LNCAP (cell line): ENCODE results near the gene NRG2.

Source experiments
- TF ChIP-seq, protein P1 (sequence below): fragments of 450-650 bp; IDR thresholded peaks from 2 replicates; pipeline ENCODE4 v1.5.1; 2017; ENCODE audit warnings: mild to moderate bottlenecking

The NRG2 gene

DNA sequence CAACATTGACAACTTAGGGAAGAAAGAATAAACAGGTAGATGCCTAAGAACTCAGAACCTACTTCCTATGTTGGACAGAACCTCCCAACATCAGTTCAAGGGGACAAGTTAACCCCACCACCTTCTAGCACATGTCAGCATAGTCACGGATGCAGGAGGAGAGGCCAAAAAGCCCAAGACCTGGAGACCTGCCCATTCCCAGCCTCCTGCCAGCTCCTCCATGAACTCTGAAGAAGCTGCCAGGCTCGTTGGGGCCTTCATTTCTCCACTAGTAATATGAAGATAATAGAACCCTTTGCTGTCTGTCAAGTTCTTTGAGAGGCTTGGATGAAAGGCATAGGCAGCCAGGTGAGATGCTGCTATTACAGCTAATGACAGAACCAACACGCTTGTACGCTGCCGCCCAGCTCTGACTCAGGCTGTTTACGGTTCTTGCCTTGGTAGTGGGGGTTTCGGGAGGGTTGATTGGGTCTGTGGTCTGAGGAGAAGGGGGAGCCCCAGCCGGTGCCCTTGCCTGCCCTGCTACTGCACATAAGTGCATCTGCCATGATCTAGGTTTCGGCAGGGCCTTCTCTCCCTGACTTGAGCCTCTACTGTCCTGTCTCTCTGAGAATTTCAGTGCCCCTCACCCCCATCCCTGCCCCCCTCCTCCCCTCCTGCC, 82.2 kb downstream of the NRG2 start:
- TF ChIP-seq, protein P1, sequence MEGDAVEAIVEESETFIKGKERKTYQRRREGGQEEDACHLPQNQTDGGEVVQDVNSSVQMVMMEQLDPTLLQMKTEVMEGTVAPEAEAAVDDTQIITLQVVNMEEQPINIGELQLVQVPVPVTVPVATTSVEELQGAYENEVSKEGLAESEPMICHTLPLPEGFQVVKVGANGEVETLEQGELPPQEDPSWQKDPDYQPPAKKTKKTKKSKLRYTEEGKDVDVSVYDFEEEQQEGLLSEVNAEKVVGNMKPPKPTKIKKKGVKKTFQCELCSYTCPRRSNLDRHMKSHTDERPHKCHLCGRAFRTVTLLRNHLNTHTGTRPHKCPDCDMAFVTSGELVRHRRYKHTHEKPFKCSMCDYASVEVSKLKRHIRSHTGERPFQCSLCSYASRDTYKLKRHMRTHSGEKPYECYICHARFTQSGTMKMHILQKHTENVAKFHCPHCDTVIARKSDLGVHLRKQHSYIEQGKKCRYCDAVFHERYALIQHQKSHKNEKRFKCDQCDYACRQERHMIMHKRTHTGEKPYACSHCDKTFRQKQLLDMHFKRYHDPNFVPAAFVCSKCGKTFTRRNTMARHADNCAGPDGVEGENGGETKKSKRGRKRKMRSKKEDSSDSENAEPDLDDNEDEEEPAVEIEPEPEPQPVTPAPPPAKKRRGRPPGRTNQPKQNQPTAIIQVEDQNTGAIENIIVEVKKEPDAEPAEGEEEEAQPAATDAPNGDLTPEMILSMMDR, result no peak

- TF ChIP-seq, protein P1, result no peak
These were observed 84.5 kb downstream of the NRG2 start for GRCh38 chr5:139958432-139959148.

DNA sequence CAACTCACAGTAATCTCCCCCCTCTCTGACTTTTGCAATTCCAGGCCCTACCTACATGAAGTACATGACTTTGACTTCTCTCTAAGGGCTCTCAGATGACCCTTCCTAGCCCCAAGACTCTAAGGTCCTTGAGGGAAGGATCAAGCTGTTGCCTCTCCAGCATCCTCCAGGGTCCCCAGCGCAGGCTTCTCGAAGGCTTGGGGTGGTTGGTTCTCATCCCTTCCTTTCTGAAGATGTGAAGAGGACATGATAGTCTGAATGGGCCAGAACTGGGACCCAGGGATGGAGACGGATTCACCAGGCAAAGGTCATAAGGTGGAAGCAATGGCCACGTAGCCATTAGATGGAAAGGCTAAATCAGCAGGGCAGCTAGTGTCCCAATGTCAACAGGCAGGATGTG, 86.8 kb downstream of the NRG2 start:
- TF ChIP-seq, protein P1, result no peak

DNA sequence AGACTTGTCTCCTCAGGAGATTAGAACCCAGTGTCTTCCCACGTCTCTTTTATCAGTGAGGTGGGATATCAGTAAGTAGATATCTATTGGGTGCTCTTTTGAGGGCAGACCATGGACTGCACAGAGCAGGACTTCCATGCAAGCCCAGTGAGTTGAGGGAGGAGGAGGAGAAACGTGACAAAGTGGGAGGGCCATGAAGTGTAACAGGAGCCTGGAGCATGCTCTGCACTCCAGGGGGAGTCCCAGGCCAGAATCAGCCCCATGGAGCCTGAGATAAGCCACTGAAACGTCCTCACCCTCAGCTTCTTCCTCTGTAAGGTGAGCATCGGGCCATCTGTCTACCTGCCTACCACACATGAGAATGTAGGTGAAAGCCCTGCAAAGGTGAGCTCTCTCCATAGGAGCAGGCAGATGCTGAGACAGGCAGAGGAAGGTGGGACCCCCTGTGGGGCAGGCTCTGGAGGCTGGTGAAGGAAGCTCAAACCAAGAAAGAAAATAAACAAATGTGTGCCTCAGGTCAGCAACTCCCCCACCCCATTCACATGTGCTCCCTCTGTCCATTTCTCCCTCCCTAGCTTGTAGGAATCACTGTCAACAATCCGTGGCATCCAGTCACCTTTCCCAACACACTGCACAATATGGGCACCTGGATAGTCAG, 87.4 kb downstream of the NRG2 start:
- TF ChIP-seq, protein P1, result no peak

GRCh38 chr5:139955053-139955605, 88.0 kb downstream of the NRG2 start:
- TF ChIP-seq, protein P1, result no peak

- TF ChIP-seq, protein P1, result no peak
These were observed 88.6 kb downstream of the NRG2 start for GRCh38 chr5:139954462-139954861.

- TF ChIP-seq, protein P1, result no peak
These were observed 89.1 kb downstream of the NRG2 start for GRCh38 chr5:139954022-139954421.
